ENCODE measurements around the gene FEN1. TPM values are rescaled to one million over a fixed set of nuclear protein-coding genes. Genes with fewer than 3 reads are reported as not detected.

Gene FEN1
- total and polyA plus RNA-seq, 2 donors (not counting 1 experiment from before 2014, with no cell fraction given), result 3.8 to 14.0 TPM

- TF ChIP-seq CTCF (conservative IDR thresholded peaks at IDR 0.05 in 1 of 2, IDR thresholded peaks at IDR 0.05 in 1 of 2; ENCODE audit: low read depth in 1 of 2, low read length in 2 of 2) (no peak), EZH2 (IDR thresholded peaks at IDR 0.05; ENCODE audit: low read length, missing control alignments) (no peak)
- Histone ChIP-seq H3K36me3 (ENCODE audit: control insufficient read depth, insufficient read depth, low read length) (peaks cover 11% of the 10 kb centered on the region), H4K20me1 (ENCODE audit: control insufficient read depth, extremely low read depth, insufficient read depth, low read length) (no peaks in the 10 kb centered on the region), H3K9me3 (ENCODE audit: control insufficient read depth, insufficient read depth, low read depth, low read length) (no peaks in the 10 kb centered on the region), H3K27me3 (ENCODE audit: control insufficient read depth, insufficient read depth, low read length) (no peaks in the 10 kb centered on the region), H3K4me2 (ENCODE audit: extremely low read depth, insufficient read depth, low read length) (no peak overlapping the region), H3K27ac (ENCODE audit: insufficient read depth, low read length) (no peak overlapping the region), H3K79me2 (ENCODE audit: control insufficient read depth, insufficient read depth, low read length) (peaks cover 8% of the 10 kb centered on the region), H2AFZ (ENCODE audit: low read length) (no peak overlapping the region), H3K4me1 (ENCODE audit: control insufficient read depth, extremely low read depth, insufficient read depth, low read length) (no peaks in the 10 kb centered on the region), H3K9ac (ENCODE audit: insufficient read depth, low read length) (no peak overlapping the region), H3K4me3 (replicated peaks in 1 of 4; ENCODE audit: control extremely low read depth in 1 of 4, insufficient read depth in 1 of 4, low read depth in 3 of 4, low read length in 4 of 4) (no peak overlapping the region)
- DNase-seq (ENCODE audit: low read depth in 2 of 2), result no peak
These were observed 6.8 kb upstream of the FEN1 start for GRCh38 chr11:61785837-61786402.

- H3K27me3 ChIP-seq (ENCODE audit: control insufficient read depth, insufficient read depth, low read length), result no peaks in the 10 kb centered on the region
- H3K4me3 ChIP-seq (replicated peaks in 1 of 4; ENCODE audit: control extremely low read depth in 1 of 4, insufficient read depth in 1 of 4, low read depth in 3 of 4, low read length in 4 of 4), result no peak overlapping the region
- no peak overlapping the region for H3K4me2 ChIP-seq (ENCODE audit: extremely low read depth, insufficient read depth, low read length)
- H3K79me2 ChIP-seq (ENCODE audit: control insufficient read depth, insufficient read depth, low read length), result peaks cover 22% of the 10 kb centered on the region
- peak; percentile 50 to 62 for DNase-seq (ENCODE audit: low read depth in 2 of 2)
- no peak overlapping the region for H3K9ac ChIP-seq (ENCODE audit: insufficient read depth, low read length)
- H4K20me1 ChIP-seq (ENCODE audit: control insufficient read depth, extremely low read depth, insufficient read depth, low read length), result no peaks in the 10 kb centered on the region
- no peaks in the 10 kb centered on the region for H3K9me3 ChIP-seq (ENCODE audit: control insufficient read depth, insufficient read depth, low read depth, low read length)
- no peaks in the 10 kb centered on the region for H3K4me1 ChIP-seq (ENCODE audit: control insufficient read depth, extremely low read depth, insufficient read depth, low read length)
- peaks cover 11% of the 10 kb centered on the region for H3K36me3 ChIP-seq (ENCODE audit: control insufficient read depth, insufficient read depth, low read length)
- no peak for TF ChIP-seq EZH2 (IDR thresholded peaks at IDR 0.05; ENCODE audit: low read length, missing control alignments)
- TF ChIP-seq CTCF (conservative IDR thresholded peaks at IDR 0.05 in 1 of 2, IDR thresholded peaks at IDR 0.05 in 1 of 2; ENCODE audit: low read depth in 1 of 2, low read length in 2 of 2), result peak; percentile 46 to 53
- no peak overlapping the region for H3K27ac ChIP-seq (ENCODE audit: insufficient read depth, low read length)
- H2AFZ ChIP-seq (ENCODE audit: low read length), result no peak overlapping the region
These were observed 4.7 kb upstream of the FEN1 start for GRCh38 chr11:61787928-61788491.

GRCh38 chr11:61791737-61792309 is 888 bp upstream of the FEN1 start:
- Histone ChIP-seq H3K4me1 (ENCODE audit: control insufficient read depth, extremely low read depth, insufficient read depth, low read length) (peaks cover 2% of the 10 kb centered on the region), H2AFZ (ENCODE audit: low read length) (peak overlapping the region; percentile 58), H3K36me3 (ENCODE audit: control insufficient read depth, insufficient read depth, low read length) (peaks cover 17% of the 10 kb centered on the region), H3K9me3 (ENCODE audit: control insufficient read depth, insufficient read depth, low read depth, low read length) (no peaks in the 10 kb centered on the region), H3K4me2 (ENCODE audit: extremely low read depth, insufficient read depth, low read length) (peak overlapping the region; percentile 84), H3K27ac (ENCODE audit: insufficient read depth, low read length) (peak overlapping the region; percentile 100), H3K79me2 (ENCODE audit: control insufficient read depth, insufficient read depth, low read length) (peaks cover 58% of the 10 kb centered on the region), H4K20me1 (ENCODE audit: control insufficient read depth, extremely low read depth, insufficient read depth, low read length) (no peaks in the 10 kb centered on the region), H3K4me3 (replicated peaks in 1 of 4; ENCODE audit: control extremely low read depth in 1 of 4, insufficient read depth in 1 of 4, low read depth in 3 of 4, low read length in 4 of 4) (peak overlapping the region; percentile 78 to 100 (median 94)), H3K9ac (ENCODE audit: insufficient read depth, low read length) (peak overlapping the region; percentile 98), H3K27me3 (ENCODE audit: control insufficient read depth, insufficient read depth, low read length) (no peaks in the 10 kb centered on the region)
- TF ChIP-seq EZH2 (IDR thresholded peaks at IDR 0.05; ENCODE audit: low read length, missing control alignments), result no peak
- TF ChIP-seq CTCF (conservative IDR thresholded peaks at IDR 0.05 in 1 of 2, IDR thresholded peaks at IDR 0.05 in 1 of 2; ENCODE audit: low read depth in 1 of 2, low read length in 2 of 2), result peak in 1 of 2 donors; percentile 7
- DNase-seq (ENCODE audit: low read depth in 2 of 2), result peak; percentile 91 to 92

Data from fibroblast of lung (primary cell).